ENCODE results near the gene BNC2.

BNC2 gene

DNA sequence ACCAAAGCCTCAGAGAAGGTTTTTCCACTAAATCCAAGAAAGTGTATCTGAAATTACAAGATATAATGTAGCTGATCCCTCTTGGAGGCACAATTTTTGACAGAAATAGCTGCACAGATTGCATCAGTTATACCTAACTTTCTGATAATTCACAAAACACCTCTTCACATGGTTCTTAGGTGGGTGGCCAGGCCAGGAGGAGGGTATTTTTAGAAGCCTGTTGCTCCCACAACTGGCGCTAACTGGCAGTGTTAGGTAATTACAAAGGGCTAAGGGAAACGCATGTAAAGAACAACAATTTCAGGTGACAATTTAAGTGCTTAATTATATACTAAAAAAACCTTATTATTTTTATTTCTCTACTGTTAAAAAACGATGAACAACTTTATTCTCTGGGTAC lies 247.9 kb downstream of the BNC2 start:
- DNase-seq, result no peak

DNA sequence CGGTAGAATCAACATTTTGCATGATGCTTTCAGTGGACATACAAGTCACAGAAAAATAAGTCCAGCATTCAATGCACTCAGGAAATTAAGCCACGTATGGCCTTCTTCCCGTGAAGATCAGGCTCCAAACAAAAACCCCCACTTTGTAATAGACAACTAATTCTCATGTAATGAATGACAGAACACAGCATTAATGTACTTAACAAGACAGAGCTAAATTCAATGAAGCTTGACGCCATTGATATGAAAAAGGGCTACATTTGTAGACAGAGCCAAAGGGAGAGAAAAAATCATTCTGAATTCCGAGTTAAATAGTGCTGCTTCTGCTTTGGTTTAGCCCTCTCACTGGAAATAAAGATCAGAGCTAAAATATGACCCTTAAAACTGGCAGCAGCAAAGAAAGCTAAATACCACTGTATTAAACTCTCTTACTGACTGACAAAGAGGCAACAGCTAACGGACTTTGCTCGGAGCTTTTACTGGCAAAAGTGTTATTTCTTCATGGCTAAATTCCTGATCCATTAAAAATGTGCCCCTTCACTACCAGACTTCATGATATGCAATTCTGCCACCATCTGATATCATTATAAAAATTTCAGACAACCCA lies 250.5 kb downstream of the BNC2 start:
- no peak for DNase-seq

DNA sequence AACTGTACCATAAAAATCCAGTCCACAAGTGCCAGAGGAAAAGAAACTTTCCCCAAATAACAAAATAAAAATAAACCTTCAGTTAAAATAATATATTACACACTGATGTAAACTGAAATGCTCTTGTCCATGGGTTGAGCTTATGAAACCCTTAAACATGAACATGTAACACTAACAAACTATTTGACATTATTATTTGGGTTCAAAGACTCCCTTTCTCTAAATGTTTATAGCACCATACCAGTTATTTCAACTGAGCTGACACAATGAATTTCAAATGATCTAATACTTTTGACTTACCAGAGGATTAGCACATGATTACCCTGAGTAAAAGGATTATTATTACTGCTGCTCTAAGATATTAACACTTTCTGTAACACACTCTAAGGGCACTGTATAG lies 251.1 kb downstream of the BNC2 start:
- no peak for DNase-seq

DNA sequence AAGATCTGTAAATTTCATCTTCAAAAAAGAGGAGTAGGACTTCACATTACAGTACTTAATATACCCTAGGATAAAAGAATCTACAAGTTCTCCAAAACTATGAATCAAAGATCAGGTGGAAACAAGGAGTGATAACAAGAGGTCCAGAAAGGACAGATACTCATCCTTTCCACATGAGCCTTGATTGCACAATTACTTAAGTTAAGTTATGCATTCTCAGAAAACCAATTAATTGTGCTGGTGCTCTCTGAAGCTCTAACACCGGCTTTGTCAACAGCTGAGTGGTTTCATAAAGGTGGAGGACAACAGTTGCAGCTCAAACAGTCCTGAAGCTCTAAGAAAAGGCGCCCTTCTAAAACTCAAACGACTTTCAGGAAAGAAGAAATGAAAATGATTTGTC lies 251.9 kb downstream of the BNC2 start:
- no peak for DNase-seq

DNA sequence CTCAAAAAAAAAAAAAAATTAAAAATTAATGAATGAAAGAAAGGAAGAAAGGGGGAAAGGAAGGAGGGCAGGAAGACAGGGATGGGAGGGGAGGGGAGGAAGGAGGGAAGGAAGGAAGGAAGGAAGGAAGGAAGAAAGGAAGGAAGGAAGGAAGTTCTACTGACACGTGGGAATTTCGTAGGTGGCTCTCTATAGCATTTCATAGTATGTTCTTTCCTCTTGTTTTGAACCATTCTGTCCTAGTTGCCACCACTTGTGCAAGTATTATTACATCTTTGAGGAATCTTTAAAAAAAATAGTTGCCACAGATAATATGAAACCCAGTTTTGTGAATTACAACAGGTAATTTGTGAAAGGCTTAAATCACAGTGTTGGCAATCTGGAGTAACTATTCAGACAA lies 253.8 kb downstream of the BNC2 start:
- no peak for DNase-seq

DNA sequence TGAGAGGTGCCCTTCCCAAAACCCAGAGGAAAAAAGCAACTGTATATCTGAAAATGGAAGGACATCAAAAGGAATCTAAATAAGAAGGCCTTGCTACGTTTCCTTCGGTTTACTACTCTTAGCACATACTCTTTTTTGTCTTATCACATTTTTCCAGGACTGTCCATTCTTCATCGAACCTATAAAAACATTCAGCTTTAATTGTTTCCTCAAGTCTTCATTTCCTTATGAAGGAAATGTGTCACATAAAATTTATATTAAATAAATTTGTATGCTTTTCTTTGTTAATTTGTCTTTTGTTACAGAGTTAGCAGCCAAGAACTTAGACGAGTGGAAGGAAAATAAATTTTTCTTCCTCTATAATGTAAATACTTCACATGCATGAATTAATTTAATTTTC lies 255.0 kb downstream of the BNC2 start:
- DNase-seq, result no peak

DNA sequence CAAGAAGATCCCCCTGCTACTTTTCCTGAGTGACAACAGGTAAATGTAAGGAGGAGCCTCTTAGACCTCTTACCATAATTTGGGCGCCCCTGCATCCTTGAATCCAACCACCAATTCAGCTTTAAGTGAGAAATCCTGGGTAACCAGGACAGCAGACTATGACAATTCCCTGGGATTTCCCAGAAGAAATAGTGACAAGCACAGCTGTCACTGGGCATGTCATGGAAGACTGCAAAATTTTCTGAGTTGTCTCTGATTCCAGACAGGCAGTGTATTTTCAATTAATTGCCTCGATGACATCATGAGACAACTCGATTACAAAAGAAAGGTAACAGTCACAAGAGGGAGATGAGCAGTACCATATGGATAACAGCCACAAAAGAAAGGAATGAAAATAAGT lies 256.9 kb downstream of the BNC2 start:
- DNase-seq, result no peak

DNA sequence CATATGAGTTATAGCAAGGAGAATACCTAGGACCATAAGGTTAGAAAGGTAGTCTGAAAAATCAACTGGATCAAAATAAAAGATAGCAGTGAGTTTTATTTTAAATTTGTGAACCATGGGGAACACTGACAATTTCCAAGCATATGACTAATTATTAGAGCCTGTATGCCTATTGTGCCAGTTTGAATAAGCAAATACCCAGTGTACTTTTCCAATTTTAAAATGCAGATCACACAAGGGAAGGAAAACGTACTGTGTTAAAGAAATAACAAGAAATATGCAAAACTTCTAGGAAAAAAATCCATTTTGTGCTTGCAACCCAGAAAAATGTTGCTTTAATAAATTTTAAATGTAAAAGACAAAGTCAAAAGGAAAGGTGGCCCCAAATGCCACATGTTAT lies 257.4 kb downstream of the BNC2 start:
- no peak for DNase-seq

DNA sequence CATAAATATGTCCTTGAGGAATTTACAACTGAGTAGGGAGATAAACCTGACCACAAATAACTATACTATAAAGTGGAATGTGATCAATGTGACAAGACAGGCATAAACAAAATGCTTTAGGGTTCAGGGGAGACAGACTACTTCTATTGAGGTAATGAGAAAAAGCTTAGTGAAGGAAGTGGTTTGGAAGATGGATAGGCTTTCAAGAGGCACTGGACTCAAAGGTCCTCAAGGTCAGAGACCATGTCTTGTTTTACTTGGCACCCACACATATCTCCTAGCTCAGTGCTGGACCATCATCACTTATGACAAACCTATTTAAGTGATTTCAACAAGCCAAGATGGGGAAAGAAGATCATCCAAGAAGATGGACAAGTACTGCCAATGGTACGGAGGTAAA lies 257.8 kb downstream of the BNC2 start:
- DNase-seq, result no peak

DNA sequence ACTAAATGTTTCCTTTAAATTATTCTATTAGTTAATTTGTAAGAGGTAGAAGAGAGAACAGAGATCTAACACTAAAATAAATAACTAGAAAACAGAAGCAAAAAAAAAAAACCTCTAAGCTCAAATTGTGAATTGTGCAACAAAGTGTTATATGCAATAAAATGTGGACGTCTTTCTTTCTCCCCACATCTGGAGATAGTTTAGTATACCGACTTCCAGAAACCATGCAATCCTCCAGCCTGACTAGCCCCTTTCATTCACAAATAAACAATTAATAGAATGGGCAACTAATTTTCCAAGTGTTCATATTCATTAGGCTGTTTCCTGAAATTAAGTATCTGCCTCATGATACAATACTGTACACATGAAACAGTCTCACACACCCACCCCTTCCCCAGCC lies 258.5 kb downstream of the BNC2 start:
- no peak for DNase-seq

DNA sequence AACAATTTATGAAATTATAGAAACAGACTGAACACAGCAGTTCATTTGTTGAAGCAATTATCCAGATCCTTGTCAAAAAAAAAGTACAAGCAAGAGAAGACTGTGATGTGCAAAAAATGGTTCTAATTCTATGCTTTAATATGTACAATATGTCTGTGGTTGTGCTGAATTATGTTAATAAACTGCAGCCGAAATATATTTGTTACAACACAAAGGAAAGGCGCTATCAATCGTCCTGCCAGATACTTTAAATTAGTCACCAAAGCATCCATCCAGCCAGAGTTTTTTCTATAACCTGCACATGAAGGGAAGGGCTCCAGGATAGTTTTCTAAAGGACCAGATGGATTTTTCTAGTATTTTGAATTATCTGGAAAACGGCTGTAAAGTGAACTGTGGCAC lies 259.5 kb downstream of the BNC2 start:
- no peak for DNase-seq

DNA sequence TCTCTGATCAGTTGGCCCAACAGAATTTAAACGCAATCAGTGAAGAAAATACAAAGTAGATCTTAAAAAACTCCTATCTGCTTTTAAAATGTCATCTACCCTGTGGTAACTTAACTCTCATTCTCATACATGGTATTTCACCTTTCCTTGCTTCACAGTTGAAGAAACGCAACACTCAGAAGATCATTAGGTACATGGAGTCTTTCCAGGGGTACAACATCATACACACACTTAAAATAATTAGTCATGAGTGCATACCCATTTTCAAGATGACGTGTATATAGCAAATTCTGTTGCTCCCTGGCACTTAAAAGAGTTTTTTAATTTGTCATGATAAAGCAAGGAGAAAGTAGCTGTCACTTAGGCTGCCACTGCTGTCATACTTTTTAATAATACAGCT lies 259.9 kb downstream of the BNC2 start:
- no peak for DNase-seq

DNA sequence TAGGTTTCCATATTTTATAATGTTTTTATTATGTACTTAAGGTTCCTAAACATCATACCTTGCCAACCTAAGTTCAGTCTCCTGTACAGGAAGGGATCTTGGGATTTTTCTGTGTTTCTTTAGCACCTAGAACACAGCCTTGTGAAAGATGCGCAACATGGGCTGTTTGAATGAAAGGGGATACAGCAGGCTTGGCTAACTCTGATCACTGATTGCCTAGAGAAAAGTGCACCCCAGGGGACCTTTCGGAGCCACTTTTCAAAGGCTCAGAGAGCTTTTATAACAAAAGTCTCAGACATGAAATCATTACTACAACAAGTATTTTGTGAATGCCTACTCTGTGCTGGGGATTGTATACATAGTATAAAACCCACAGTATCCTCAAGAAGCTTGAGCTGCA lies 261.6 kb downstream of the BNC2 start:
- DNase-seq, result no peak

DNA sequence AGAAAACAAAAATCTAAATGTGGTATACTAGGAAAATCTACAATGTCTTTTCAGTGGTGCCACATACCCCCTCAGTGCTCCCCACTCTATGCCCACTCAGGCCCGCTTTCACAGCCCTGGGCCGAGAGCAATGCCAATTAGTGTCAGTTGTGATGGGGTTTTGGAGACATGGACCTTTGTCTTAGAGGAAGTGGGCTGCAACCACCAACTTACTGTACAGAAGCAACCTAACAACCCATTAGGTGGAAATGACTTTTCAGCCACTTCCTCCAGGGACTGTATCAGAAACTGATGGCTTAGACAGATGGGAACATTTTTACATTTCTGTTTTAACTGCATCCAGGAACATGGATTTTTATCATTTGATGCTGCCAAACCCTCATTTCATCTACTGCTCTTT lies 268.0 kb downstream of the BNC2 start:
- no peak for DNase-seq

DNA sequence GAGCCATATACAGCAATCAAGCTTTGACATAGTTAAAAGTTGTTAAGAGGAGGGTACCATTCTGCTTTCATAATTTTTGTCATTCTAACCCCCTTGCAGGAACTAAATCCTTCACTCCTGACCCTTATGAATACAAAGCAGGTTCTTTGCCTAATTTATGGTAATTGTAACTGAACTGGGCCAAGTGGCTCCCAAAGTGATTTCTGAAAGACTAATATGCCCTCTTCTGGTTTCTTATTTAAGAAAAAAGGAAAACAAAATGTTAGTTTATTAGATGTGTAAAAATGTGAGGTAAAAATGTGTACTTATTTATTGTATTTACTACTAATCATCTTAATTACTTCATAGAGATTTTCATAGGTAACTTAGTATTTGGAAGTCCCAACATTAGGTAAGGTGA lies 268.5 kb downstream of the BNC2 start:
- no peak for DNase-seq

DNA sequence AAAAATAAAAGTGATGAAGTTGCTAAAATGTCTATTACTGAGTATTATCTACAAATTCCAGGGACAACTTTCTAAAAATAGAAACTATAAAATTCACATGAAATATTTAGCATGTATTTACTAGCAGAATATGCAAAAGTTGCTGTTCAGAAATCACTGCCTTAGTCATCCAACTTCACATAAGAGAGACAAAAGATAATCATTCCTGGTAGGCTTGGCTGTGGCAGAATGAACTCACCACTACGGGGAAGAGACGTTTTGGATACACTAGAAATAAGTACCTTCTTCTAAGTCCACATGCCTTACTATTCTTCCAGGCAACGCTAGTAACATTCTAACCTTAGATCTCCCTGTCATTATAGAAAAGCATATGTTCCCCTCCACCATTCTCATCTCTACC lies 272.2 kb downstream of the BNC2 start:
- no peak for DNase-seq

DNA sequence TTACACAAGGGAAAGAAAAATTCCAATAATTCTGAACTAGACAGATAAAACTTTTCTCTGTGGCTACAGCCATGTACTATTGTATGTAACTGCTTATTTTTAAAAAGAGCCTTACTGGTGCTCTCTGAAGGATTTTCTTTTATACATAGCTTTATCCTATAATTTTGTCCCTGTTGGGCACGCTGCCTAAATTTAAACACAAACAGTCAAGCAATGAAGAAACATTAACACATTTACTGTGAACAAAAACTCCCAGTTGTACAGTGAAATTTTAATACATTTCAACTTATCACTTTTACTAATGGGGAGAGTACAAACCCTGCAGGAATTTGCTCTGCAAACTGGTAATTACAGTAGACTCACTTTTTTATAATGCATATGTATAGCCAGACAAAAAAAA lies 273.3 kb downstream of the BNC2 start:
- DNase-seq, result no peak

DNA sequence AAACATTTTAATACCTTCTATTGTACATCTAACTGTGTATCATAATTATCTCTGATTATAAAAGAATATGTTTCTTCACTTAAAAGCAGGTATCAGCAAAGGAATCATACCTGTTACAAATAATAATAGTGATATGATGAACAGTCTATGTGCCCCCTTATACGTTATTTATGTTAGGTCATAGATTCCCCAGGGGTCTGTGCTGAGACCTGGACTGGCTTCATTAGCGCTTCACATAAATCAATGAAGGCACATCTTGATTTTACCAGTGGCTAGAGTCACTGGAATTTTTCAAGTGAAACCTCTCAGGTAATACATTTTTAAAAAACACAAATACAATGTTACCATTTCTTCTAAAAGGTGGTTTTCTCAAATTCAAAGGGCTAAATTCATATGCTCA lies 275.2 kb downstream of the BNC2 start:
- DNase-seq, result no peak

DNA sequence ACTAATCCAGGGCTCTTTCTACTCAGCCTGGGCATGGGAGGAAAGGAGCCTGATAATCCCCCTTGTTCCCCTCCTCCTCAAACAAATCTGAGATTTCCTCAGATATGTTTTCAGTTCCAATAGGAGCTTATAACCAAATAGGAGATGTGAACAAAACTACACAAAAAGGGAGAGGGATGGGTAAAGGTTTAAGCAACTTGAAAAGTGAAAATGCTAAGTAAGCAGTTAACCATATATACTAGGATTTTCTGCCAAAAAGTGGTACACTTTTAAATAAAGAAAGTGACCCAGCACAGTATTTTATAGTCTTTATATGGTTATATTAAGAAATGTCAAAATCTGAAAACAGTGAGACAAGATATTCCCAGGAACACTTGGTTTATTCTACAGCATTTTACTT lies 275.7 kb downstream of the BNC2 start:
- DNase-seq, result no peak

DNA sequence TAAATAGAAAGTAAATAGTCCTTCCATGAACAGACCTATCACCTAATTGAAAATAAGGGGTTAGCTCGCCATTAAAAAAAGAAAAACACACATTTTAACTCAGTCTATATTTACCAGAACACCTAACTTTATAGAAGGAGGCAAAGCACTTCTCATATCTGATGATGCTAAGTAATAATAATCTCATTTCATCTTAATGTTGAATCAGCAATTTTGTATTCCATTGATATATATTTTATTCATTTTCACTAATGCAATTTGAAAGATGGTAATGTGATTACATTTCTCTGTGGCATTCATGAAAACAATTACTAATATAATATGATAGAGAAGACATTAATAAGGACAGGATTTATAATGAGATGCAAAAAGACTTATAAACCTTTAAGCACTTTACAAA lies 276.7 kb downstream of the BNC2 start:
- DNase-seq, result no peak

DNA sequence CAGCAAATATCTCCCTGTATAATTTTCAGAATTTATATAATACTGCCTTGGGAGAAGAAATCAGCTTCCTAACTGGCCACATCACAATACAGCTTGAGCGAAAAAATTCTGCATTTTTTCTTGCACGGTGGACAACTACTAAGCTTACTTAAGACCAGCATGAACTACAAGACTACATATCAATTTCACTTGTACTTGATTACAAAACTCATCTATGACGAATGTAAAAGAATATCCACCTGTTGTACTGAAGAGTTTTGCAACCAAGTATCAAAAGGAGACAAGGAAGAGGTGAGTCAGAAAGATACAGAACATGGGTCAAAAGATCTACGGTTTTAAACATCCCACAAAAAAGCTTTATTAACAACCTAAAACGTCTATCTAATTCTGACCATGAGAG lies 279.4 kb downstream of the BNC2 start:
- DNase-seq, result no peak

DNA sequence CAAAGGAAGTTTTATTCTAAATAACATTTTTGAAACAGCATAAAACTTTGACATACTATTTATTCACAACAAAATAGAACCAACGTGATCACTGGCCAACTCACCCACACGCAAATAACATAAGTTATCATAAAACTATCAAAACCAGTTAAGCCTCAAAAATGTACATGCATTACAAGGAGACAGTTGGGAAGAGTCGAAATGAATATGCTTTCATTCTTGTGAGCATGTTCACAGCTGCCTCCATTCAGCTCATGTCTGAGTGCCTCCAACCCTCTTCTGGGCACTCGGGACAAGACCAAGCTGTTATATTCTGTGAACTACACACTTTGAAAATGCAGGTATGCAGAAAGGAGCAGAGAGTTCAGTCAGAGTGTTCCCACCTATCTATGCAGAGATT lies 284.9 kb downstream of the BNC2 start:
- no peak for DNase-seq

DNA sequence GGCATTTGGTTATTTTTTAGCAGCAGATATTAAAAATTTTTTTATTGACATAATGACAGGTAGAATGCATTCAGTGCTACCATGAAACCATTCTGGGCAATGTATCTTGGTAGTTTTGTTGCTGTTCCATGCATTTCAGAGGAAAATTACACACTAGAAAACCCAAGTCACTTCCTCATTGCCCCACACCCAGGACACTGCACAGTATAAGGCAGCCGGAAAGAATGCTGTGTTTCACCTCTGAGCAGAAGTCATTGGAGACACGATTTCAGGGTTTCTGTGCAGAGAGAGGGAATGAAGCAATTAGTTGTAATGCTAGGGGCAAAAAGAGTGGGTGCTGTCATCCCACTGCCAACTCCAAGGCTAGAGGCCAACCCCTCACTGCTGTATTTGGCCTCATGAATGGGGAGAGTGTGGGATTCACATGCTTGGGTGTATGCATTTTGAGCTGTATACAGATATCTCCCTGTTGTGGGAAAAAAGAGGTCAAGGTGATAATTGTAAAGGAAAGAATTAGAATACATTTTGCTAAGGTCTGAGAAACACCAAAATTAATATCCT lies 290.5 kb downstream of the BNC2 start:
- no peak for DNase-seq

DNA sequence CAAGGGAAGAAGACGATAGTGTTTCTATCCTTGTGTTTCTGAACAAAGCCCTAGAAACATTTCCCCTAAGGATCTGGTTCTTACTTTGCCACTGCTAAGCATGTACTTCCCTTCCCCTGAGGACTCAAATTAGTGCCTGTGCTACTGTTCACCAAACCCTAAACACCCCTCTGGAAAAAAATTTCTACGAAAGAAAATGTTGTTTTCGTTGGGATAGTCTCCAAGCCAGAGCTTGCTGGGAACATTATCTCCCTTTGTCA lies 294.6 kb downstream of the BNC2 start:
- no peak for DNase-seq

DNA sequence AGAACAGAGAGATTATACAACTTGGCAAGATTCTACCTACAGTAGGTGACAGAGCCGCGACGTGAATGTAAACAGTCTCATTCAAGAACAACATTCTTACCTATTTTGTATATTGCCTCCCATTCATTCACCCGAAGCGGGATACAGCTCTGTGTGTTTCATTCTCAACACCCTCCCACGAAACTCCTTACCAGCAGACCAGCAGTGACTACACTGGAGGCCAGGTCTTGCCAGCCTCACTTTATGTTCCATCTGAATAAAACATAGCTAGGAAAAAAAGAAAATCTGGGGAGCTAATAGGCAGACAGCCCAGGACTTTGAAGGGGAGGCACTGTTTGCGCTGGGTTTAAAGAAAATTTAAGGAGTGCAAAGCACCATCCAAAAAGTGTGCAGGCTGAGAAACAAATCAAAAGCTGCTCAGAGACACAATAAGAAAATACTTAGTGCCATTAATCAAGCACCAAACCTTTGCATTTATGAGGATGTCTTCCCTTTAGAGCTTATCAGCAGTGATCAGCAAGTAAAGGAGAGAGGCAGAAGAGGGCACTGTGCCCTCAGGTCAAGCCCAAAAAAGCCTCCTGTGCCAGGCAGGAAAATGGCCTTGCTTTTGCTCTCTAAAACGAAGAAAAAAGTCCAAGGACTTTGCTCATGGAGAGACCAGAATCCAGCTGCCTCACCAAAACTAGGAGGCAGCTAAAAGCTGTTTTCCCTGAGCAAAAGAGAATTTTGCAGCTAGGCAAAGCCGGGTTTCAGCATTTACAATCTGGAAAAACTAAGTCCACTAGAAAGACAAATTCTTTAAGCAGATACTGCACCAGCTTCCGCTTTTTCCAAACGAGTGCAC lies 295.1 kb downstream of the BNC2 start:
- DNase-seq, result no peak

Data from activated CD4-positive, alpha-beta T cell treated with anti-CD3 and anti-CD28 coated beads, Interleukin-2, amount 50 U/mL, for 4 hours (primary cell).